ENCODE measurements around the gene KRTAP4-3. TPM values are rescaled to one million over a fixed set of nuclear protein-coding genes. Genes with fewer than 3 reads are reported as not detected.
A peak's percentile ranks its signal among the peaks of the same experiment; 100 is the strongest.

Gene KRTAP4-3
- total RNA-seq (2021) (not detected in 2 replicates), Bru-seq, nascent RNA (not detected), BruChase-seq, experiment 1, labeled RNA remaining after a 2-hour chase (not detected), BruChase-seq, experiment 2, labeled RNA remaining after a 6-hour chase (not detected)
- long read RNA-seq = 0 reads

DNA sequence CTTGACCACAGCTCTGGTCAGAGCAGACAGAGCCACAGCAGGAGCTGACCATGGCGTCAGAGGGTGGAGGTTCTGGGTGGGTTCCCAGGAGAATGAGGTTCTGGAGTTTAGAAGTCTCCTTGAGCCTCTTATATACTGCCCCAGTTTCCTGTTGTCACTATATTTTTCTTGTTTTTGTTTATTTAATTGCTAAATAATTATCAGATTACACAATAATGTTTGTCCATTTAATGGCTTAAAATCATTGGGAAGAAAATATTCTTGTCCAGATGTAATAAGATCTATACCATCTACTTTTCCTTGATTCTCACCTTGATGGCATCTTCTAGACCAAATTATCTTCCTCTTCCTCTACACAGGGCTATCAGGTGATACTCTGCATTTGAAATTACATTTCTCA lies at the start of gene KRTAP4-3:
KRTAP4-3 (minus strand) TSS at position 101 of the 400 bp plus-strand sequence; CDS start at position 52, 49 bp downstream.
- Histone ChIP-seq H2AFZ (no peak within 1 kb of the TSS), H3K4me3 (no peak within 1 kb of the TSS), H3K36me3 (ENCODE audit: low read depth) (no peaks in the 10 kb centered on the region), H3K79me2 (ENCODE audit: low read depth) (no peaks in the 10 kb centered on the region), H3K4me1 (replicated peaks; ENCODE audit: insufficient read depth) (no peaks in the 10 kb centered on the region), H3K9me2 (ENCODE audit: insufficient read depth) (no peaks in the 10 kb centered on the region), H3F3A (ENCODE audit: insufficient read depth, low read depth) (no peaks in the 10 kb centered on the region), H4K20me1 (ENCODE audit: insufficient read depth) (no peaks in the 10 kb centered on the region), H3K9me3 (ENCODE audit: insufficient read depth, low read depth) (peaks cover 4% of the 10 kb centered on the region; the same call in 1 of the 2 replicates), H3K4me2 (no peak within 1 kb of the TSS), H3K27ac (no peak within 1 kb of the TSS), H3K27me3 (ENCODE audit: insufficient read depth, low read depth) (no peaks in the 10 kb centered on the region)
- intact Hi-C loops (cut with micrococcal nuclease; ENCODE audit: unreplicated experiment) = no loop called here
- ChIA-PET CTCF (no interaction called here), POLR2A (ENCODE audit: unreplicated experiment) (no interaction called here)
- no TSS peak for BruUV-seq (replicated peaks)
- no peak for TF ChIP-seq EZH2 (IDR thresholded peaks at IDR 0.05; ENCODE audit: low read depth)
- TF ChIP-seq, protein P1, sequence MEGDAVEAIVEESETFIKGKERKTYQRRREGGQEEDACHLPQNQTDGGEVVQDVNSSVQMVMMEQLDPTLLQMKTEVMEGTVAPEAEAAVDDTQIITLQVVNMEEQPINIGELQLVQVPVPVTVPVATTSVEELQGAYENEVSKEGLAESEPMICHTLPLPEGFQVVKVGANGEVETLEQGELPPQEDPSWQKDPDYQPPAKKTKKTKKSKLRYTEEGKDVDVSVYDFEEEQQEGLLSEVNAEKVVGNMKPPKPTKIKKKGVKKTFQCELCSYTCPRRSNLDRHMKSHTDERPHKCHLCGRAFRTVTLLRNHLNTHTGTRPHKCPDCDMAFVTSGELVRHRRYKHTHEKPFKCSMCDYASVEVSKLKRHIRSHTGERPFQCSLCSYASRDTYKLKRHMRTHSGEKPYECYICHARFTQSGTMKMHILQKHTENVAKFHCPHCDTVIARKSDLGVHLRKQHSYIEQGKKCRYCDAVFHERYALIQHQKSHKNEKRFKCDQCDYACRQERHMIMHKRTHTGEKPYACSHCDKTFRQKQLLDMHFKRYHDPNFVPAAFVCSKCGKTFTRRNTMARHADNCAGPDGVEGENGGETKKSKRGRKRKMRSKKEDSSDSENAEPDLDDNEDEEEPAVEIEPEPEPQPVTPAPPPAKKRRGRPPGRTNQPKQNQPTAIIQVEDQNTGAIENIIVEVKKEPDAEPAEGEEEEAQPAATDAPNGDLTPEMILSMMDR (conservative IDR thresholded peaks at IDR 0.05) = no peak
- no peak for DNase-seq

- no peak overlapping the region for H3K27ac ChIP-seq
- ChIA-PET POLR2A (ENCODE audit: unreplicated experiment) (no interaction called here), CTCF (no interaction called here)
Measured at GRCh38 chr17:41215681-41216080, 47.7 kb upstream of the KRTAP4-3 start.

GRCh38 chr17:41212524-41213169 lies 44.6 kb upstream of the KRTAP4-3 start:
- ChIA-PET CTCF (no interaction called here), POLR2A (ENCODE audit: unreplicated experiment) (interaction anchor here (0.6 kb wide), 1 partner anchor 37 kb away, joined by 3 read pairs; no protein-coding TSS in a partner anchor)
- peak overlapping the region; percentile 41 for H3K4me2 ChIP-seq
- DNase-seq = peak in 1 of 2 experiments; percentile 4
- intact Hi-C loops (cut with micrococcal nuclease; ENCODE audit: unreplicated experiment) = no loop called here
- no peaks in the 10 kb centered on the region for H4K20me1 ChIP-seq (ENCODE audit: insufficient read depth)
- no peak overlapping the region for H2AFZ ChIP-seq
- H3K27me3 ChIP-seq (ENCODE audit: insufficient read depth, low read depth) = no peaks in the 10 kb centered on the region
- BruUV-seq (replicated peaks) = no TSS peak
- H3K79me2 ChIP-seq (ENCODE audit: low read depth) = no peaks in the 10 kb centered on the region
- H3K9me3 ChIP-seq (ENCODE audit: insufficient read depth, low read depth) = no peaks in the 10 kb centered on the region; the same call in none of the 2 replicates
- no peaks in the 10 kb centered on the region for H3K36me3 ChIP-seq (ENCODE audit: low read depth)
- no peaks in the 10 kb centered on the region for H3K9me2 ChIP-seq (ENCODE audit: insufficient read depth)
- TF ChIP-seq, protein P1 (conservative IDR thresholded peaks at IDR 0.05) = no peak
- no peak for TF ChIP-seq EZH2 (IDR thresholded peaks at IDR 0.05; ENCODE audit: low read depth)
- H3K4me3 ChIP-seq = no peak overlapping the region
- H3F3A ChIP-seq (ENCODE audit: insufficient read depth, low read depth) = peaks cover 27% of the 10 kb centered on the region
- peak overlapping the region; percentile 83 for H3K27ac ChIP-seq
- peaks cover 33% of the 10 kb centered on the region for H3K4me1 ChIP-seq (replicated peaks; ENCODE audit: insufficient read depth)

More at GRCh38 chr17:41215681-41216080, 47.7 kb upstream of the KRTAP4-3 start:
- Histone ChIP-seq H3K79me2 (ENCODE audit: low read depth) (no peaks in the 10 kb centered on the region), H3K27me3 (ENCODE audit: insufficient read depth, low read depth) (no peaks in the 10 kb centered on the region), H3F3A (ENCODE audit: insufficient read depth, low read depth) (peaks cover 27% of the 10 kb centered on the region), H3K4me1 (replicated peaks; ENCODE audit: insufficient read depth) (peaks cover 33% of the 10 kb centered on the region), H2AFZ (no peak overlapping the region), H4K20me1 (ENCODE audit: insufficient read depth) (no peaks in the 10 kb centered on the region), H3K4me3 (no peak overlapping the region), H3K9me3 (ENCODE audit: insufficient read depth, low read depth) (peaks cover 3% of the 10 kb centered on the region; the same call in 1 of the 2 replicates), H3K9me2 (ENCODE audit: insufficient read depth) (no peaks in the 10 kb centered on the region), H3K4me2 (no peak overlapping the region), H3K36me3 (ENCODE audit: low read depth) (no peaks in the 10 kb centered on the region)
- BruUV-seq (replicated peaks) = no TSS peak
- TF ChIP-seq, protein P1 (conservative IDR thresholded peaks at IDR 0.05) = no peak
- intact Hi-C loops (cut with micrococcal nuclease; ENCODE audit: unreplicated experiment) = no loop called here
- no peak for DNase-seq
